NCI-H1048 (cell line): ENCODE measurements around the gene ADCY1.

Experiments
- DNase-seq: peaks from one replicate; lab custom pipeline; 2025; lab: John Stamatoyannopoulos, UW

The ADCY1 gene

GRCh38 chr7:45677311-45677900 lies 103.2 kb downstream of the ADCY1 start:
- no peak for DNase-seq

- no peak for DNase-seq
Observed at GRCh38 chr7:45679516-45679915, 105.3 kb downstream of the ADCY1 start.

- DNase-seq: no peak
Observed at GRCh38 chr7:45680776-45681175, 106.6 kb downstream of the ADCY1 start.

- DNase-seq: no peak
Observed at GRCh38 chr7:45681596-45682357, 107.6 kb downstream of the ADCY1 start.

GRCh38 chr7:45682358-45682735 lies 108.2 kb downstream of the ADCY1 start:
- DNase-seq: no peak

- no peak for DNase-seq
Observed at GRCh38 chr7:45682836-45683555, 108.8 kb downstream of the ADCY1 start.

GRCh38 chr7:45683556-45684148 lies 109.5 kb downstream of the ADCY1 start:
- DNase-seq: no peak

- no peak for DNase-seq
Observed at GRCh38 chr7:45684910-45685618, 110.9 kb downstream of the ADCY1 start.

GRCh38 chr7:45685619-45686240 lies 111.6 kb downstream of the ADCY1 start:
- DNase-seq: no peak

- no peak for DNase-seq
Observed at GRCh38 chr7:45686441-45687184, 112.4 kb downstream of the ADCY1 start.

- no peak for DNase-seq
Observed at GRCh38 chr7:45687185-45687560, 113.0 kb downstream of the ADCY1 start.

- DNase-seq: no peak
Observed at GRCh38 chr7:45687721-45688120, 113.6 kb downstream of the ADCY1 start.

GRCh38 chr7:45688382-45688781 lies 114.2 kb downstream of the ADCY1 start:
- DNase-seq: no peak

GRCh38 chr7:45689011-45689796 lies 115.0 kb downstream of the ADCY1 start:
- DNase-seq: no peak

GRCh38 chr7:45689797-45690761 lies 115.9 kb downstream of the ADCY1 start:
- no peak for DNase-seq

- DNase-seq: no peak
Observed at GRCh38 chr7:45690762-45691150, 116.6 kb downstream of the ADCY1 start.

- DNase-seq: no peak
Observed at GRCh38 chr7:45691155-45691656, 117.0 kb downstream of the ADCY1 start.

- no peak for DNase-seq
Observed at GRCh38 chr7:45692031-45692430, 117.9 kb downstream of the ADCY1 start.
